GM19324 (cell line): ENCODE results near the gene USP19.

Experiments
- ATAC-seq: cut with Tn5 transposase; IDR thresholded peaks from one replicate; pipeline ENCODE4 v1.9.1; 2021; ENCODE audit warnings: mild to moderate bottlenecking, moderate library complexity; ENCODE audit not compliant: unreplicated experiment, low FRiP score

USP19 gene

GRCh38 chr3:49120438-49121131 lies at the start of gene USP19:
Gene USP19 (minus strand): TSS chr3:49120823. CDS start chr3:49119145, 1,678 bp downstream.
- peak; percentile 84 for ATAC-seq

GRCh38 chr3:49166752-49167556 lies 46.3 kb upstream of the USP19 start:
- no peak for ATAC-seq

- ATAC-seq: peak; percentile 57
Measured at GRCh38 chr3:49165771-49166751, 45.4 kb upstream of the USP19 start, which contains the start of gene CCDC71. Gene CCDC71 (minus strand): TSS chr3:49166331. CDS start chr3:49164208, 2,123 bp downstream.

- no peak for ATAC-seq
Measured at GRCh38 chr3:49164983-49165720, 44.5 kb upstream of the USP19 start.

- ATAC-seq: no peak
Measured at GRCh38 chr3:49163609-49164008, 43.0 kb upstream of the USP19 start.

GRCh38 chr3:49162751-49163419 lies 42.3 kb upstream of the USP19 start:
- no peak for ATAC-seq

GRCh38 chr3:49161808-49162530 lies 41.3 kb upstream of the USP19 start:
- ATAC-seq: no peak

- no peak for ATAC-seq
Measured at GRCh38 chr3:49161197-49161596, 40.6 kb upstream of the USP19 start.

GRCh38 chr3:49158792-49159191 lies 38.2 kb upstream of the USP19 start:
- ATAC-seq: no peak

GRCh38 chr3:49158103-49158709 lies 37.6 kb upstream of the USP19 start:
- no peak for ATAC-seq

GRCh38 chr3:49157289-49157688 lies 36.7 kb upstream of the USP19 start:
- ATAC-seq: no peak

GRCh38 chr3:49153349-49153912 lies 32.8 kb upstream of the USP19 start:
- ATAC-seq: no peak

- ATAC-seq: no peak
Measured at GRCh38 chr3:49151610-49152009, 31.0 kb upstream of the USP19 start.

- ATAC-seq: no peak
Measured at GRCh38 chr3:49148159-49148558, 27.5 kb upstream of the USP19 start.

GRCh38 chr3:49140080-49140479 lies 19.5 kb upstream of the USP19 start:
- ATAC-seq: no peak

GRCh38 chr3:49135499-49135898 lies 14.9 kb upstream of the USP19 start:
- ATAC-seq: no peak

GRCh38 chr3:49134471-49135265 lies 14.0 kb upstream of the USP19 start:
- ATAC-seq: no peak
